ENCODE data around the gene FRRS1L.
"Not testable (repeated sequence)": the region's sequence is repeated elsewhere in the genome, so short reads cannot be mapped to it uniquely, and the experiment has no call there.

The FRRS1L gene

DNA sequence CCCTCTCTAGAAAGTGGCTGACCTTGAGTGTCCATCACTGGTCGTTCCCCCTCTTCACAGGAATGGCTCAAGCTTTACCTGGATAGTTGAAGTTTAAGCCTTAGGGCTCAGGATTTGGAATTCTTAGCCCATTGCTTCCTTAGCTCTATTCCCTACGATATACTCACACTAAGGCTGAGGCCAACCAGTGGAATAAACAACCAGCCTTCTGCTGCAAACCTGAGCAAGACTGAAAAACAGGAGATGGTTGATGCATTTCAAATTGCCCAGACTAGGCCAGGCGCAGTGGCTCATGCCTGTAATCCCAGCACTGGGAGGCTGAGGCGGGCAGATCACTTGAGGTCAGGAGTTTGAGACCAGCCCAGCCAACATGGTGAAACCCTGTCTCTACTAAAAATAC, 40.4 kb downstream of the FRRS1L start:
- DNase-seq, result not testable (repeated sequence)

DNA sequence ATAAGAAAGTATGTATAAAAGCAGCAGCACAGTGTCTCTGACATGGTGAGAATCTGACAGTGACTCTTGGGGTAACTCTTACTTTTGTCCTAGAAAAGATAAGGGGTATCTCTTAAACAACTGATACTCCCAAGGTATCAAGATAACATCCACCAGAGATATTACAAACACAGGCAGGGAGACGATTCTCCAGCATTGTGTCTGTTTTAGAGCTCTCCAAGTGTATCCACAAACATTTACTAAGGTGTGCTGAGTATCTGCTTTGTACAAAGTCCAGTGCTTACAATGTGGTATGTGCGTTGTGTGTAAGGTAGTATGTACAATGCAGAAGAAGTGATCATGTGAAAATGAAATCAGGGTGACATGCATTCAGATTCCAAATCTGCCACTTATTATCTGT, 42.9 kb downstream of the FRRS1L start:
- DNase-seq, result no peak

DNA sequence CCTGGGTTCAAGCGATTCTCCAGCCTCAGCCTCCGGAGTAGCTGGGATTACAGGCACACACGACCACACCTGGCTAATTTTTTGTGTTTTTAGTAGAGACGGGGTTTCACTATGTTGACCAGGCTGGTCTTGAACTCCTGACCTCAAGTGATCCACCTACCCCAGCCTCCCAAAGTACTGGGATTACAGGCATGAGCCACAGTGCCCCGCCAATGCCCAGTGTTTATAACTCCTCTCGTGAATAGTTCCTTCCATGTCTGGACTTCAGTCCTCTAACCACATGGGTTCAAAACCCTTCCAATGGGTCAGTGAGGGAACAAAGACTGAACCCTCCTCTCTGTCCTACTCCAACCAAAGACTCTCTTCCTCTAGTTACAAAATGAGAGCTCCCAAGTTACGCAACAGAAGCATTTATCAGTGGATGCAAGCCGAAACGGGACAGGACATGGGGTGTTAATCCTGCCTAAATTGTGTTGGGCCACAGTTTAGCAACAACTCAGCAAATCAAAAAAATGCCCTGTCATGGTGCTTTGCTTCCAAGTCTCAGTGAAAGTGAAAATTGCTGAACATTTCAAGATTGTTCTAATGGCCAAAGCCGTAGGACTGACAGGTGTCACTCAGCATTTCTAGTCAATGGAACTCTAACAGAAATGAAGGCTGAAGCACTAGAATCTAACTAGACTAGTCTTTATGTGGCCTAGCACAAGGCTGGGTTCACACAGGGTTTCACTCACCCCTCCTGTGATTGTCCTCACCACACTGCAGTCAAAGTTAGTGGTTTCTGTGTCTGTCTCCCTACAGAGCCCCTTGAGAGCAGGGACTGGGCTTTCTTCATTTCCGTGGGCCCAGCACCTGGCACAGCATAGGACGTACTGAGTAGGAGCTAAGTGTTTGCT, 44.1 kb downstream of the FRRS1L start:
- DNase-seq, result no peak

DNA sequence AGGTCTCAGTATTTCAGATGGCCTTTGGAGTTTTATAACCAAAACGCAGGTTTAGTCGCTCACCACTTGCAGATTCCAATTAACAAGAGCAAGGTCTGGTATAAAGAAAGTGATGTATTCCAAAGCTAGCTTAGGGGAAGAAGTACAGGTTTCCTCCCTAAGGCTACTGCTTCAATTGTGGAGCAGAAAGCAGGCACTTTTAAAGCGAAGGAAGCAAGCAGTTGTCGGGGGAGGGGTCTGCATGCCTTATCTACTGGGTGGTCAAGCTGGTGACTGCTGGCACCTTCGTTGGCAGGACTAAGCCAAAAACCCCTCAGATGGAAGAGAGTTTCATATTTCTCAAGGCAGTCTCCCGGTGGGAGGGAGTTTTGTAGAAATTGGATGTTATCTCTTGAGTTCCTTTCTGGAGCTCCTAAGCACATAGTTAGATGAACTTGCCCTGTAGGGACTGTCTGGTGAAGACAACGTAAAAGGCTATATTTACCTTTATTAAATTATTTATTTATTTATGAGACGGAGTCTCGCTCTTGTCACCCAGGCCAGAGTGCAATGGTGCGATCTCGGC, 45.7 kb downstream of the FRRS1L start:
- no peak for DNase-seq

DNA sequence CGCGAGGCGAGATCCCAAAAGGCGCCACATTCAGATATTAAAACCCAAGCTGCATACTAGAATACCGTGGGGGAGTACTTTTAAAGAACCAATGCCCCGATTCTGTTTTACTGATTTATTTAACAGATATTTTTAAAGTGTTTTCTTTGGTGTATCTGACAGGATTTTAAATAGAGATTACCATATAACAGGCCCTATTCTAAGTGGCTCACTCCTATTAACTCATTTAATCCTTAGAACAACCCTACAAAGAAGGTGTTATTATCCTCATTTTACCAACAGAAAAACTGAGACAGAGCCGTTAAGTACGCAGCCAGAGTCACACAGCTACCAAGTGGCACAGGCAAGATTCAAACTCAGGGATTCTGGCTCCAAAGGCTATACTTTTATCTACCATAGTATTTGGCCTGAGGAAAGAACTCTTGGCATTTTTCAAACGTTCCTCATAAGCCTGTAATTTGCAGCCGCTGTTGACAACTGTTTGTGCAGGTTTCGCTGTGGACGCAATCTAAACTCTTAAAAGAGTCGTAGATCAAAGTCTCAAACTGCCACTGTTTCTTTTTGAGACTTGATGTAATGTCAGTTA, 46.8 kb downstream of the FRRS1L start:
- no peak for DNase-seq

DNA sequence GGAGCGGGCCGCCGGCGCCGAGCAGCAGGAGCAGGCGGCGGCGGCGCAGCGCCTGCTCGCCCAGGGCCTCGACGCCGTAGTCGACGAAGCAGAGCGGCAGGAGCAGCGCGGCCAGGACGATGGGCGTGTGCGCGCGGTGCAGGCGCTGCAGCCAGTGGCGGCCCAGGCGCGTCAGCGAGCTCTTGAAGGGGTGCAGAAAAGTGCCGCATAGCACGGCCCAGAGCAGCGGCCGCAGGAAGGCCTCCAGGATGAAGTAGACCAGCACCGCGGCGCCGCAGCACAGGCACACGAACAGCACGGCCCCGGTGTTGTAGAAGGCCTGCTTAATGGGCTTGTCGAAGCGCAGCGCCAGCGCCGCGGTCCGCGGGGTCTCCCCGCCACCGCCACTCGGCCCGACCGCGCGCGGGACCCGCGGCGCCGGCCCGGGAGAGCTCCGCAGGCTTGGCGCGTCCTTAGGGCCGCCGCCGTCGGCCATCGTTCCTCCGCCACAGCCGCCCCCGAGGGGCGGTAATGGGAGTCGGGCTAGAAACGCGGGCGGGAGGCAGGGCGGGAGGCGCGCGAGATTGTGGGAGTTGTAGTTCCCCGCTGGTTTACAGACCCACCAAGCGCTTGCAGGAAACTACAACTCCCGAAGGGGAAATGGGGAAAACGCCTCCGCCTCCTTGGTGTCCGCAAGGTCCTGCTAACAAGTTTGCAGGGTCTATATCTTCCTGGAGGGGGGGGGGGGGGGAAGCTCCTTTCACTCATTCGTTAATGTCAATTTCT, 47.4 kb downstream of the FRRS1L start, which contains the start of gene TMEM245:
TMEM245 (minus strand) TSS at position 509 of the 765 bp plus-strand sequence; CDS start at position 475, 34 bp downstream.
- DNase-seq, result peak; percentile 98

DNA sequence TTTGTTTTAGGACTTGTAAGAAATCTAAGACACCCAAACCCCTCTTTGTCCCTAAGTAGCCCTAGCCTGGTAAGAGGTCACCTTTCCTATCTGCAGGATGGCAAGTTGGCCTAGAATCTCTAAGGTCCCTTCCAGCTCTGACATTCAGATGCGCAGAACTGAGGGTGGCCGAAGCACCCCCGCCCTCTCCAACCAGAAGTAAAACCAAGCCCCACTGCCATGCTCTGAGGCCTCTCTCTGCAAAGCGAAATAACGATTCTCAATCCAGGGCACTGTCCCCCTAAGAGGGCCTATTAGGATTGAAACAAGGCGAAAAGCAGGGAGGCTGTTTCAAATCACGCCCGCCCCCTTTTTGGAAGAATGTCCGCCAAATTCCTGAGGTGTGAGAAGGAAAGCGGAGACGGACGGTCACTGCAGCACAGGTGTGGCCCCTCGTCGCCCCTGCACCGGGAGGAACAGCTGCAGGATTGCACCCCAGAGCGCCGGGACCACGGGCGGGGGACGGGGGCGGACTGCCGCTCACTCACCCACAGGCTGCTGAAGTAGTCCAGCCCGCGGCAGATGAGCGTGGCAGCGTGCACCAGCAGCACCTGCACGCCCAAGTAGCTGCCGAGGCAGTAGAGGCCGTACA, 48.1 kb downstream of the FRRS1L start:
- DNase-seq, result no peak

DNA sequence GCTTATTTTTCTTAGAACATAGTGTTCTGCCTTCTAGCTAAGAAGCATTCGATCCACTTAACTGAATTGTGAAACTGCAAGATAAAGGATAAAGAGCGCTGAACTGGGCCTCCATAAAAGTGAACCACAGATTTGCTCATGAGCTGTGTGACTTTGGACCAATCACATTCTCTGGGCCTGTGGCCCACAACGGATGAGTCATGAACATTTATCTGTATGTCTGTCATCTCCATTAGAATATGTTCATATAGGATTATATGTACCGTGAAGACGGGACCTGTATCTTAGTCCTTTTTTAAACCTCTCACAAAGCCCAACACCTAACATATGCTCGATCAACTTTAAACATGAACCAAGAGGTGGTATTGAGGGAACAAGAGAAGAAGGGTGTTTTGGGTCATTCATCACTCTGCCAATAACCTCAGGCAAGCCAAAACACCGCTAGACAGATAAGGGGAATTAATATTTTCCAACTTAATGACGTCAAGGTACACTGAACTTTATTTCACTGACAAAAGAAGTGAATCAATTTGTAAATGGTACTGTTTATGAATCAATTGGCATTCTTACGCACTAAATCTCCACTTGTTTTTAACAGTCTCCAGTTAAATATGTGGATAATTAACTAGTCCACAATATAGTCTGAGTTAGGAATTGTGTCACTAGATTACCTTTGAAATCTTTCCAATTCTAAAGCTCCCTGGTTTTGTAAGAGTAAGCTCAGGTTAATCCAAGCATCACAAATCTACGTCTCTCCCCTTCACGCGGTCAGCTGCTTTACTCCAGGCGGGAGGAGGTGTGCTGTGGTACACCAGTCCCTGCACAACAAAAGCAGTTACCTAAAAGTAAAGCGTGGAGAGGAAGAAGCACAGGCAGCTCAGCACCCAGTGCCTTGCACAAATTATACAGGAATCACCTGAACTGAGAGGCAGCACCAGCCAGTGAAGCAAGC, 48.9 kb downstream of the FRRS1L start:
- peak; percentile 19 for DNase-seq

DNA sequence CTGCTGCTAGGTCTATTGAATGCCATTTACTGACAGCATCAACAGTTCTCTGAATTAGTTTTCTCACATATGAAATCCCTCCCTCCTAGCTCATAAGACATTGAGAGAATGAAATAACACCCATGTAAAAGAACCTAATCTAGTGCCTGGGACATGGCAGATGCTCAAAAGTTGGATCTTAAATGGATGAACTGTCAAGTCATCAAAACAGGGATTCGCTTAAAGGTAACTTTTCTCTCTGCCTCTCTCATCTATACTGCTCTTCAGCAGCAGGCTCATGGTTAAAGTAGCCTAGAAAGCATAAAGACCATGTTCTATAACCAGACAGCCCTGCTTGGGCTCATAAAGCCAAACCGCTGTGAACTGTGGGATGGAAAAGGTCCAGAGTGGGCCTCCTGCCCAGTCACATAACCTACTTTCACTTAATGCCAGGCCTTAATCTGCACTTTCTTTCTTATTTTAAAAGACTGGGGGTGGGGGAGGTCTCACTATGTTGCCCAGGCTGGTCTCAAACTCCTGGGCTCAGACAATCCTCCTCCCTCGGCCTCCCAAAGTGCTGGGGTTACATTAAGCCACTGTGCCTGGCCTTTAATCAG, 51.0 kb downstream of the FRRS1L start:
- no peak for DNase-seq

DNA sequence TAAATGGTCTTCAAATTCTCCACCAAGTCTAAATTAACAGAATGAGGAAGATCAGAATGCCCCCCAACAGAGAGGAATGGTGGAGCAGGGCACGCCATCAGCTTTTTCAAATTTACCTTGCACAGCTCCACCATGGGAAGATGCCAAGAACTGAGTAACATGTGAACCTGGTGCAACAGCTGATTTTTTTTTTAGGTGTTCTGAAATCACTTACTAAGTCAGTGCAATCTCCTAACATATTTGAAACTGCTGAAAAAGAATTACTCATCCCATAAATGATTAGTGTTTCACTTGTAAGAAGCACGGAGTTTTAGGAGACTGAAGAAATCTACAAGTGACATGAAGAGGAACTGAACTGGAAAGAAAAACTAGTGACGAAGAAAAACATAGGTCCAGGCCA, 52.4 kb downstream of the FRRS1L start:
- DNase-seq, result no peak

DNA sequence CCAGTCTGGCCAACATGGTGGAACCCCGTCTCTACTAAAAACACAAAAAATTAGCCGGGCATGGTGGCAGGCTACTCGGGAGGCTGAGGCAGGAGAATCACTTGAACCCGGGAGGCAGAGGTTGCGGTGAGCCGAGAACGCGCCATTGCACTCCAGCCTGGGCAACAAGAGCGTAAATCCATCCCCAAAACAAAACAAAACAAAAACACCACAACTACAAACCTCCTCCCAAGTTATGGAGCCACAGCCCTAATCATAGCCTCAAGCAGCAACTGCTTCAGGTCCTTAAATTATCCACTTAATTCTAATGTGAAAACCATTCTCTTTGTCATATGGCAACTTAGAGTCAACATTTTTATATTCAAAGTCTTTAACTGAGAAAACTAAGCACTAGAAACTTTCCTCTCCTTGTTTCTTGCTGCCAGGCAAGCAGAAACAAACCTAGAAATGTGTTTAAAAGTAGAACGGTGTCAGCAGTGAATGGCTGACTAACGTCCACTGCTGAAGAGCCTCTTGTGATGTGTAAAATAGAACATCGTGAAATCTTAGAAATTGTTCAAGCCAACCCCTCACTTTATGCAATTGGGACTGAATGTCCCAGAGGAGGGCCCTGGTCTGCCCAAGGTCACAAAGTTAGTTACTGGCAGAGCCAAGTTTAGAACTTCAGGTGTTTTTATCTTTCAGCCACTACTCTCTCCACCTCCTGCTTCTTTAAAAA, 53.0 kb downstream of the FRRS1L start:
- no peak for DNase-seq

DNA sequence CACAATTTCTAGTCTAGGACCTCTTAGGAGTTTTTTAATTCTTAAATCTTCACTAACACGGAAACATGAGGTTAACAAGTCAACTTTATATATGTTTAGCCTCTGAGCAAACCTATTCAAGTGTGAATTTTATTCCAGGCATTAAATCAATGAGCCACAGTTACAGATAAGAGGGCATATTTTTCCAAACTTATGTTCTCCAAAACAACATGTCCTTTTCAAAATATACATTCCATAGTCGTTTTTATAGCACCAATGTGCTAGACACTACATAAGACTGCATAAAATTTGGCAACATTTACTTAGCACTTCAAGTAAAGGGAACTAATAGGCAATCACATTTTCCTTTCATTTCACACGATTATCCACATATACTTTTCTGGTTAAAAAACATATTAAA, 53.8 kb downstream of the FRRS1L start:
- DNase-seq, result no peak

DNA sequence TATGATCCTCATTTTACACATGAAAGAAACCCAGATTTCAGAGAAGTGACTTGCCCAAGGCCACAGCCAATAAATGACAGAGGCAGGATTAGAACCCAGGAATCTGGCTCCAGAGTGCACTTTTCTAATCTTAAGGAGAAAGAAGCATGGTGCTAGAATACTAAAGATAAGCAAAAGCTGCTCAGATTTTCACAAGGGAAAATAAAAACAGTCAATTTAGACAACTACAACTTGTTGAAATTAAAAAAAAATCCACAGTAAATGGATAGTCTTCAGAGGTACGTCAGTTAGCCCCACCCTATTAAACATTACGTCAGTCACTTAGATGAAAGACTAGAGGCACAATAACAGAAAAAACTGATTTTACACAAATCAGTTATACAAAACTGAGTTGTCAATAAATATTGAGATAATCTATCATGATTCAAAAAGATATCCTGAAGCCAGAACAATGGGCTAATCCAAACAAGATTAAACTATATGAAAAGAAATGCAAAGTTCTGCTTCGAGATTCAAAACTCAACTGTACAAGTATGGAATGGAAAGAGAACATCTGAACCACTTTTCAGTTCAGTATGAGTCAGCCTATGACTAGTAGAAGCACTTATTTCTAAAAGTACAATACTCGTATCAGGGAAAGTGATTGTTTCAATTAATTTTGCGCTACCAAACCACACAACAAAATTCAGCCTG, 56.6 kb downstream of the FRRS1L start:
- no peak for DNase-seq

DNA sequence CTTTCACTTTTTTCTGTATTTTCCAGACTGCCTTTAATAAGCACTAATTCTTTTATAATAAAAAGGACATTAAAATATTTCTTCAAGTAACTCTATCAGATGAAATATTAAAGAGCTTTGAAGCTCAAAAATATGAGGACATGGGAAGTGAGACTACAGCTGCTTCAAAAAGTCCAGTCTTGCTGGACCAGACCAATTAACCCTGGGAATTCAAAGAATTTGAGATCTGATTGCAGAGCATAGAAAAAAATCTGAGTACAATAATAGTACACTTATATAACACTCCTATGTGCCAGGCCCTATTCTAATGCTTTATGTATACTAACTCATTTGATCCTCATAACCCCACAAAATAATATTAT, 57.1 kb downstream of the FRRS1L start:
- DNase-seq, result no peak

DNA sequence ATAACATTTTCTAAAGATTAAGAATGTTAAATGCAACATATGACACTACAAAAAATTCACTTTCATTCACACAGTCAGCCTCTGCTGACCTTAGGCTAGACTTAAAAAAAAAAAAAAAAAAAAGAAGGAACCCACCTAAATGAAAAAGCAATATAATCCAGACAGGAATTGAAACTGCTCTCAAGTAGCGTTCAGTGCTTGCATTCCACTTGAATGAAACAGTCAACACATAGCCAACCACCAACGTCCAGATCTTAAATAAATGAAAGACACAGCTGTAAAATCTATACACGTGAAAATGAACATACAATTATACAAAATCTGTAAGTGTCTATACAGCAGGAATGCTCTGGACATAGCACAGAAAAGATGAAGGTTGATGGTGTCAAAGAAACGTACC, 58.7 kb downstream of the FRRS1L start:
- no peak for DNase-seq

DNA sequence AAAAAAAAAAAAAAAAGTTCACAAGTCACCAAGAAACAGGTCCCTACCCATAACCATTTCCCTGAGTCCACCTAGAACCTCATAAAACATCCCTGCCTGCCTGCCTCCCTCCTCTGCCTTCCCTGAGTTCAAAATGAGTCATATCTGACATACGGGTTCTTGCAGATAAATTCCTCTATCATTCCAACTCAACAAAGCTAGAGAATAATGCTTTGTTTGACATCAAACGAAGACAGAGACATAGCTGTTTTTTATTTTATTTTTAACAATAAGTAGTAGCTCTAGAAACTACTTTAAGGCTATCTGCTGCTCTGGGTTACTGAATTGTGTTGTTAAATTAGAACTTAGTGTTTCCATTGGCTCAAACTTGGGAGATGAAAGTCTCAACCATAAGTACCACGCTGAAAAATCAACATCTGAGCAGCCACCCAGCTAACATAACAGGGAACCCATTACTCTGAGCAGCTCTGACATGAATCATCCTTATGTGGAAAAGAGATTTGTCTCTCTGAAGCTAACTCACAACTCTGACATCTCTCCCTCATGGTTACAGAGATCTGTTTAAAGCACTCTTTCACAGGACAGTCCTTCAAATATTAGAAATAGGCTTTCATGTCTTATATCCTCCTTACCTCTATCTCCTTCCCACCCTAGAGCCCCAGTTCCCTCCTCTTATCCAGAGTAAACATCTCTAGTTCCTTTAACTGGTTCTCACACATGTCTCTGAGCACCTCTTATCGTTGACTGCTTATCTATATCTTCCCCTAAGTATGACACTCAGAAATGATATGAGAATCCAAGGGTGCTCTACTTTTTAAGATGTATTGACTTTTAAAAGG, 59.4 kb downstream of the FRRS1L start:
- no peak for DNase-seq

DNA sequence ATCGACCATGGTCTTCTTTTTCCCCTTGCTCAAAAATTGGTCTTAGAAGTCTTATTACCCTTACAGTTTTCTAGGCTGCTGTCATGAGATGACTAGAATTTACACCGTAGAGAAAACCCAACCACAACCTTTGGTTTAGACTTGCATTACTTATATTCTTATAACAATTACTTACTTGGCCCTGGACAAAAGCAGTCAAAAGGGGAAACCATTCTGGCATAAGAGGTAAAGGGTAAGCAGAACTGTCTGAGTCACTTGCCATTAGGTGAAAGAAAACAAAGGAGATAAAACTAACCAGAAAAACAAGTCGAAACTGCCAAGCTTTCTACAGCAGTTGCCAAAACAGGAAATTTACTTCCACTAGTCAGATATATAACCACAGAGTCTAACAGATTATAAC, 65.2 kb downstream of the FRRS1L start:
- DNase-seq, result no peak

DNA sequence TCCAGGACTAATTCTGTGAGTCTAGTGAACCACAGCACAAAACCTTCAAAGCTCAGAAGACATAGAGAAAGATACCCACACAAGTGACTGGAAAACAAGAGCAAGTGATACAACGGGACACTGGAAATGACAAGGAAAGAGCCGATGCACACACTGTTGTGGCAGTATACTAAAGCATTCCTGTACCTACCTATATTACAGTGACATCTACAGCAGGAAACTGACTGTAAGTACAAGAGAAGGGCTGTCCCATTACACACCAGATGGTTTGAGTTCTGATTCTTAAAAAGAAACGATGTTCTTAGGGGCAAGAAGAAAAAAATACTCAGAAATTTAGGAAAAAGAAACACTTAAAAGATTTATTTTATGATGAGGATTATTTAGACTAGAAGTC, 65.8 kb downstream of the FRRS1L start:
- DNase-seq, result no peak
